IMR-90 (cell line): ENCODE results near the gene FBXL13. TPM values are rescaled to one million over a fixed set of nuclear protein-coding genes. Genes with fewer than 3 reads are reported as not detected.

Experiments
- ATAC-seq: fragments of 200-7000 bp; cut with Tn5 transposase; 2 replicates; pipeline ENCODE4 v1.9.1; 2020; ENCODE audit warnings: low read depth, mild to moderate bottlenecking, moderate library complexity
- BruUV-seq: library from RNA; stranded (reverse); fragments of 400-500 nt; replicated peaks from 2 replicates; lab custom pipeline; 2021; lab: Mats Ljungman, UMichigan
- CTCF ChIA-PET: fragments of 300-600 bp; formaldehyde crosslinking; extraction: SDS; loops from one replicate; lab custom pipeline; 2021; ENCODE audit warnings: antibody characterized with exemption; lab: Yijun Ruan, JAX
- POLR2A ChIA-PET: fragments of 300-600 bp; sonication (Branson Sonifier 250); formaldehyde crosslinking; loops from one replicate; lab custom pipeline; 2022; ENCODE audit warnings: antibody characterized with exemption; ENCODE audit not compliant: unreplicated experiment; lab: Charles Lee
- DNase-seq: peaks from one replicate; pipeline ENCODE4 v3.0.0; 2013
- H2AFZ ChIP-seq: replicated peaks from 2 replicates; pipeline ENCODE3; 2013; ENCODE audit warnings: low read length, mild to moderate bottlenecking; ENCODE audit not compliant: poor library complexity
- H2AK5ac ChIP-seq: 2 replicates; pipeline ENCODE4 v1.6.1; 2013; ENCODE audit warnings: low read depth, low read length, inconsistent platforms
- H2AK9ac ChIP-seq: replicated peaks from 2 replicates; pipeline ENCODE3; 2013; ENCODE audit warnings: mild to moderate bottlenecking, low read depth, low read length, moderate library complexity; ENCODE audit not compliant: poor library complexity
- H2BK120ac ChIP-seq: 2 replicates; pipeline ENCODE4 v1.6.1; 2013; ENCODE audit warnings: low read depth, low read length, inconsistent platforms
- H2BK15ac ChIP-seq: 3 replicates; pipeline ENCODE4 v1.6.1; 2013; ENCODE audit warnings: low read depth, low read length, inconsistent platforms
- H2BK20ac ChIP-seq: 2 replicates; pipeline ENCODE4 v1.6.1; 2013; ENCODE audit warnings: low read depth, mild to moderate bottlenecking, inconsistent platforms, low read length, moderate library complexity
- H2BK5ac ChIP-seq: 2 replicates; pipeline ENCODE4 v1.6.1; 2013; ENCODE audit warnings: mild to moderate bottlenecking, low read depth, low read length, inconsistent platforms; ENCODE audit not compliant: poor library complexity, severe bottlenecking
- H3K14ac ChIP-seq: replicated peaks from 2 replicates; pipeline ENCODE4 v1.6.1; 2013; ENCODE audit warnings: low read depth, low read length, inconsistent platforms
- H3K18ac ChIP-seq: 2 replicates; pipeline ENCODE4 v1.6.1; 2013; ENCODE audit warnings: low read depth, low read length, control low read depth
- H3K23ac ChIP-seq: 2 replicates; pipeline ENCODE4 v1.6.1; 2013; ENCODE audit warnings: low read depth, low read length, inconsistent platforms
- H3K27ac ChIP-seq: 2 replicates; pipeline ENCODE4 v1.5.1; 2013; ENCODE audit warnings: mild to moderate bottlenecking, control low read depth, low read length; ENCODE audit not compliant: insufficient read depth
- H3K27me3 ChIP-seq: 2 replicates; pipeline ENCODE4 v1.6.1; 2013; ENCODE audit warnings: low read length; ENCODE audit not compliant: control insufficient read depth, insufficient read depth
- H3K36me3 ChIP-seq: 2 replicates; pipeline ENCODE4 v1.6.1; 2013; ENCODE audit warnings: low read length, mixed read lengths; ENCODE audit not compliant: control insufficient read depth, insufficient read depth
- H3K4ac ChIP-seq: 2 replicates; pipeline ENCODE4 v1.6.1; 2013; ENCODE audit warnings: low read depth, low read length, inconsistent platforms
- H3K4me1 ChIP-seq: 2 replicates; pipeline ENCODE4 v1.6.1; 2013; ENCODE audit warnings: low read length, mixed read lengths; ENCODE audit not compliant: control insufficient read depth, insufficient read depth
- H3K4me2 ChIP-seq: 2 replicates; pipeline ENCODE4 v1.6.1; 2013; ENCODE audit warnings: low read depth, mild to moderate bottlenecking, control low read depth, low read length, moderate library complexity
- H3K4me3 ChIP-seq: 2 replicates; pipeline ENCODE4 v1.5.1; 2013; ENCODE audit warnings: low read depth, mild to moderate bottlenecking, control low read depth, low read length, moderate library complexity; ENCODE audit not compliant: insufficient read depth
- H3K56ac ChIP-seq: 2 replicates; pipeline ENCODE4 v1.6.1; 2013; ENCODE audit warnings: low read length, inconsistent platforms; ENCODE audit not compliant: insufficient read depth; ENCODE audit errors: extremely low read depth
- H3K79me1 ChIP-seq, 2 experiments: 2 replicates each; pipeline ENCODE4 v1.6.1; 2013; ENCODE audit warnings: low read length in 2 of 2, inconsistent platforms in 1 of 2, low read depth in 1 of 2
- H3K9ac ChIP-seq: 2 replicates; pipeline ENCODE4 v1.6.1; 2013; ENCODE audit warnings: low read depth, low read length, control low read depth
- H3K9me1 ChIP-seq: 2 replicates; pipeline ENCODE4 v1.6.1; 2013; ENCODE audit warnings: low read length, inconsistent platforms; ENCODE audit not compliant: insufficient read depth
- H3K9me3 ChIP-seq: 2 replicates; pipeline ENCODE4 v1.6.1; 2013; ENCODE audit warnings: low read length; ENCODE audit not compliant: control insufficient read depth, insufficient read depth
- H4K20me1 ChIP-seq: 2 replicates; pipeline ENCODE4 v1.6.1; 2013; ENCODE audit warnings: low read length, inconsistent platforms; ENCODE audit not compliant: insufficient read depth
- H4K5ac ChIP-seq: 2 replicates; pipeline ENCODE4 v1.6.1; 2013; ENCODE audit warnings: mild to moderate bottlenecking, low read depth, low read length, control low read depth
- H4K8ac ChIP-seq, 2 experiments: 2 replicates each; pipeline ENCODE4 v1.6.1; 2013; ENCODE audit warnings: low read depth in 2 of 2, low read length in 2 of 2, control low read depth in 1 of 2, inconsistent platforms in 1 of 2
- H4K91ac ChIP-seq: 2 replicates; pipeline ENCODE4 v1.6.1; 2013; ENCODE audit warnings: low read depth, low read length, inconsistent platforms; ENCODE audit not compliant: insufficient read depth
- CEBPB ChIP-seq: IDR thresholded peaks from 2 replicates; pipeline ENCODE4 v1.6.1; 2012; ENCODE audit warnings: low read depth, low read length, improper control_type of control experiment
- SMC3 ChIP-seq: fragments of 150-350 bp; IDR thresholded peaks from 2 replicates; pipeline ENCODE4 v1.6.1; 2016; ENCODE audit warnings: low read depth, mild to moderate bottlenecking, antibody characterized with exemption, low read length, moderate library complexity
- WGBS, 2 experiments: methylation state at CpG; one replicate each; pipeline versions ENCODE4 v1.1.5 to v1.1.7; 2013; ENCODE audit warnings: missing lambda C conversion rate in 2 of 2; ENCODE audit not compliant: insufficient read length in 1 of 2; ENCODE audit errors: extremely low coverage in 2 of 2; 5-methylcytosine and 5-hydroxymethylcytosine counted together
- dilution Hi-C: fragments of 300-500 bp; cut with HindIII; formaldehyde crosslinking; loops from one replicate; pipeline ENCODE4 v1.14.3; 2018; ENCODE audit warnings: low sequenced_read_pairs; ENCODE audit not compliant: unreplicated experiment
- in situ Hi-C: fragments of 300-500 bp; cut with MboI; formaldehyde crosslinking; loops from 3 replicates; pipeline ENCODE4 v1.14.3; 2019; ENCODE audit warnings: low sequenced_read_pairs, inconsistent platforms, mixed read lengths
- intact Hi-C: fragments of 100-400 bp; cut with micrococcal nuclease; formaldehyde crosslinking; loops from 2 replicates; pipeline ENCODE4 v1.10.0; 2022
- polyA plus RNA-seq, 3 experiments: library from polyadenylated mRNA; depleted of rRNA; stranded (reverse); fragments of >200 nt; gene quantifications; 2 replicates each; pipeline ENCODE4 v1.2.3, GENCODE V29; 2012; ENCODE audit warnings: low replicate concordance in 1 of 3
- total RNA-seq: library from RNA; depleted of rRNA; stranded (reverse); fragments of >200 nt; gene quantifications from 2 replicates; pipeline ENCODE4 v1.2.3, GENCODE V29; 2012

Gene FBXL13
- total and polyA plus RNA-seq, 2 of the 4 experiments (the other 2 are of a cell fraction) = 0.24 to 0.36 TPM

GRCh38 chr7:102892631-102893278 lies 181.8 kb downstream of the FBXL13 start:
- Histone ChIP-seq H3K27me3 (no peaks in the 10 kb centered on the region), H3K4ac (peak overlapping the region; percentile 74; the same call in 1 of the 2 replicates), H3K4me1 (peaks cover 13% of the 10 kb centered on the region), H4K5ac (no peak overlapping the region; the same call in 1 of the 2 replicates), H2AK5ac (peak overlapping the region; percentile 48), H3K9me1 (peaks cover 11% of the 10 kb centered on the region), H3K79me1 (peaks cover 0 to 4% of the 10 kb centered on the region in 2 experiments; a peak in 2 of 4 replicates), H2BK15ac (peak overlapping the region; percentile 95; the same call in 2 of the 3 replicates), H4K20me1 (no peaks in the 10 kb centered on the region), H3K56ac (no peak overlapping the region), H3K18ac (peak overlapping the region; percentile 73; the same call in 1 of the 2 replicates), H2AFZ (no peak overlapping the region), H2BK5ac (peak overlapping the region; percentile 91), H3K36me3 (no peaks in the 10 kb centered on the region), H3K4me2 (no peak overlapping the region), H2BK20ac (peak overlapping the region; percentile 78; the same call in 1 of the 2 replicates), H2BK120ac (peak overlapping the region; percentile 86), H3K23ac (peak overlapping the region; percentile 50; the same call in 1 of the 2 replicates), H4K91ac (peak overlapping the region; percentile 45; the same call in 1 of the 2 replicates), H3K4me3 (no peak overlapping the region), H4K8ac (peak overlapping the region in 1 of 2 experiments; percentile 84; a peak in 2 of 4 replicates), H2AK9ac (no peak overlapping the region), H3K14ac (peak overlapping the region; percentile 86), H3K9me3 (no peaks in the 10 kb centered on the region), H3K9ac (no peak overlapping the region), H3K27ac (no peak overlapping the region)
- dilution Hi-C loops = no loop called here
- TF ChIP-seq SMC3 = no peak
- peak; percentile 88 for TF ChIP-seq CEBPB
- ATAC-seq (no peak), DNase-seq (no peak)
- WGBS, 2 experiments = 56% methylated on average over 1 of the region's 1 CpG; no CpG with 5 or more reads in 1 of the 2 experiments
- ChIA-PET POLR2A (no interaction called here), CTCF (no interaction called here)
- in situ Hi-C loops = no loop called here
- BruUV-seq = no TSS peak
- intact Hi-C loops = no loop called here
